K562 (cell line): ENCODE data around the gene YEATS2.

Experiments
- LARP7 ChIP-seq: fragments of 450-650 bp; IDR thresholded peaks from 2 replicates; pipeline ENCODE4 v1.6.1; 2016
- PPARD ChIP-seq: fragments of 250-450 bp; sonication (Bioruptor Pico); IDR thresholded peaks from 2 replicates; pipeline ENCODE4 v1.8.0; 2022; ENCODE audit warnings: inconsistent platforms, mild to moderate bottlenecking, moderate library complexity

GRCh38 chr3:183769453-183769852 lies 71.9 kb downstream of the YEATS2 start:
- TF ChIP-seq PPARD (CRISPR knock-in tag) = no peak
- TF ChIP-seq LARP7 = no peak
